ENCODE results near the gene BRIP1.

The BRIP1 gene

GRCh38 chr17:61806936-61807335 lies 56.4 kb downstream of the BRIP1 start:
- ATAC-seq = no peak

GRCh38 chr17:61806081-61806828 lies 57.1 kb downstream of the BRIP1 start:
- TF ChIP-seq CSDC2 (CRISPR knock-in tag; IDR thresholded peaks at IDR 0.05) = no peak
- TF ChIP-seq ZFP3 (CRISPR knock-in tag; IDR thresholded peaks at IDR 0.05) = no peak
- TF ChIP-seq CREB5 (CRISPR knock-in tag; IDR thresholded peaks at IDR 0.05; ENCODE audit: low read depth) = no peak
- no peak for TF ChIP-seq ISL1 (CRISPR knock-in tag; IDR thresholded peaks at IDR 0.05)
- no peak for TF ChIP-seq ZNF70 (CRISPR knock-in tag; IDR thresholded peaks at IDR 0.05)
- no peak for TF ChIP-seq ZFP30 (CRISPR knock-in tag; IDR thresholded peaks at IDR 0.05)
- no peak for TF ChIP-seq OSR1 (CRISPR knock-in tag; IDR thresholded peaks at IDR 0.05)
- TF ChIP-seq TCF4 (CRISPR knock-in tag; IDR thresholded peaks at IDR 0.05; ENCODE audit: borderline replicate concordance) = no peak
- no peak for TF ChIP-seq ESRRG (CRISPR knock-in tag; IDR thresholded peaks at IDR 0.05)
- TF ChIP-seq RARB (CRISPR knock-in tag; IDR thresholded peaks at IDR 0.05) = no peak
- no peak for TF ChIP-seq PATZ1 (CRISPR knock-in tag; IDR thresholded peaks at IDR 0.05; ENCODE audit: borderline replicate concordance)
- no peak for TF ChIP-seq CSRNP3 (CRISPR knock-in tag; IDR thresholded peaks at IDR 0.05)
- no peak for TF ChIP-seq BACH2 (CRISPR knock-in tag; IDR thresholded peaks at IDR 0.05; ENCODE audit: borderline replicate concordance)
- TF ChIP-seq ZNF565 (CRISPR knock-in tag; conservative IDR thresholded peaks at IDR 0.05; ENCODE audit: low read depth) = no peak
- no peak for TF ChIP-seq GLIS3 (CRISPR knock-in tag; IDR thresholded peaks at IDR 0.05)
- TF ChIP-seq TSHZ2 (CRISPR knock-in tag; IDR thresholded peaks at IDR 0.05) = no peak
- no peak for TF ChIP-seq ZC3H10 (CRISPR knock-in tag; IDR thresholded peaks at IDR 0.05)
- no peak for TF ChIP-seq TOX (CRISPR knock-in tag; IDR thresholded peaks at IDR 0.05; ENCODE audit: borderline replicate concordance)
- ATAC-seq = peak; percentile 28

More at GRCh38 chr17:61806936-61807335, 56.4 kb downstream of the BRIP1 start:
- TF ChIP-seq ARNTL (CRISPR knock-in tag; IDR thresholded peaks at IDR 0.05; ENCODE audit: borderline replicate concordance, low read depth) = no peak
- peak; percentile 29 for TF ChIP-seq ISL1 (CRISPR knock-in tag; IDR thresholded peaks at IDR 0.05)

- ATAC-seq = peak; percentile 59
- peak; percentile 75 for TF ChIP-seq ISL1 (CRISPR knock-in tag; IDR thresholded peaks at IDR 0.05)
- TF ChIP-seq CSRNP3 (CRISPR knock-in tag; IDR thresholded peaks at IDR 0.05) = no peak
- TF ChIP-seq CSDC2 (CRISPR knock-in tag; IDR thresholded peaks at IDR 0.05) = no peak
- 0 out of 2 replicates have a peak, but pooled peaks have one; percentile 21 for TF ChIP-seq CREB5 (CRISPR knock-in tag; IDR thresholded peaks at IDR 0.05; ENCODE audit: low read depth)
- TF ChIP-seq ZFP30 (CRISPR knock-in tag; IDR thresholded peaks at IDR 0.05) = no peak
Observed at GRCh38 chr17:61805399-61805798, 57.9 kb downstream of the BRIP1 start.

All from SK-N-SH treated with all-trans-retinoic acid at 6 μM for 48 hours (cell line).